ENCODE measurements around the gene KCP. TPM values are rescaled to one million over a fixed set of nuclear protein-coding genes. Genes with fewer than 3 reads are reported as not detected.

Gene KCP
- total RNA-seq, 2 experiments from 2014 or later = 1.4 to 2.3 TPM

DNA sequence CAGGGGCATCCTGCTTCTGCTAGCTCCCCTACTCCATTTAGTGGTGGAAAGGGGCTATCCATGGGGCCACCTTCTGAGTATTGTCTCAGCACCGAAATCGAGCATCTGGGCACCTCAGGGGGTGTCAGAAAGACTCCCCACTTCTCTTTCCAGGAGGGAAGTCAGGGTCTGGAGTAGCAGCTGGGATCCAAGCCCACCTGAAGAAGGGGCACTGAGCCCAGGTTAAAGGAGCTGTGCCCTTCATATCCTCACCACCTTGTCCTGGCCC is 77.7 kb downstream of the KCP start:
- POLR2A ChIA-PET = interaction anchor here (0.6 to 1.2 kb wide), 2 partner anchors 174 to 249 kb away, joined by 3 to 8 read pairs; no protein-coding TSS in a partner anchor
- Histone ChIP-seq H2AFZ (ENCODE audit: low read length) (no peak overlapping the region), H3K9me2 (ENCODE audit: insufficient read depth, low read length) (no peaks in the 10 kb centered on the region), H3K4me2 (ENCODE audit: low read length) (no peak overlapping the region), H3K4me1 (ENCODE audit: insufficient read depth, low read length, poor library complexity, severe bottlenecking) (peaks cover 14% of the 10 kb centered on the region), H3K79me2 (ENCODE audit: insufficient read depth, low read depth, low read length) (no peaks in the 10 kb centered on the region), H4K20me1 (ENCODE audit: insufficient read depth, low read length) (no peaks in the 10 kb centered on the region), H3K4me3 (ENCODE audit: low read depth, low read length, poor library complexity, severe bottlenecking) (no peak overlapping the region), H3K36me3 (ENCODE audit: insufficient read depth, low read length) (no peaks in the 10 kb centered on the region), H3K9me3 (ENCODE audit: low read length) (no peaks in the 10 kb centered on the region), H3K27ac (ENCODE audit: low read depth, low read length, poor library complexity, severe bottlenecking) (no peak overlapping the region)
- no peak for DNase-seq (ENCODE audit: low spot score)
- no peak for TF ChIP-seq CTCF (conservative IDR thresholded peaks at IDR 0.05; ENCODE audit: low read length)
- TF ChIP-seq EZH2phosphoT487 (IDR thresholded peaks at IDR 0.05; ENCODE audit: borderline replicate concordance, low read depth, low read length) = no peak
- no TSS peak for BruUV-seq (replicated peaks)
- CTCF ChIA-PET (ENCODE audit: unreplicated experiment) = no interaction called here
- intact Hi-C loops (cut with micrococcal nuclease; ENCODE audit: unreplicated experiment) = no loop called here

DNA sequence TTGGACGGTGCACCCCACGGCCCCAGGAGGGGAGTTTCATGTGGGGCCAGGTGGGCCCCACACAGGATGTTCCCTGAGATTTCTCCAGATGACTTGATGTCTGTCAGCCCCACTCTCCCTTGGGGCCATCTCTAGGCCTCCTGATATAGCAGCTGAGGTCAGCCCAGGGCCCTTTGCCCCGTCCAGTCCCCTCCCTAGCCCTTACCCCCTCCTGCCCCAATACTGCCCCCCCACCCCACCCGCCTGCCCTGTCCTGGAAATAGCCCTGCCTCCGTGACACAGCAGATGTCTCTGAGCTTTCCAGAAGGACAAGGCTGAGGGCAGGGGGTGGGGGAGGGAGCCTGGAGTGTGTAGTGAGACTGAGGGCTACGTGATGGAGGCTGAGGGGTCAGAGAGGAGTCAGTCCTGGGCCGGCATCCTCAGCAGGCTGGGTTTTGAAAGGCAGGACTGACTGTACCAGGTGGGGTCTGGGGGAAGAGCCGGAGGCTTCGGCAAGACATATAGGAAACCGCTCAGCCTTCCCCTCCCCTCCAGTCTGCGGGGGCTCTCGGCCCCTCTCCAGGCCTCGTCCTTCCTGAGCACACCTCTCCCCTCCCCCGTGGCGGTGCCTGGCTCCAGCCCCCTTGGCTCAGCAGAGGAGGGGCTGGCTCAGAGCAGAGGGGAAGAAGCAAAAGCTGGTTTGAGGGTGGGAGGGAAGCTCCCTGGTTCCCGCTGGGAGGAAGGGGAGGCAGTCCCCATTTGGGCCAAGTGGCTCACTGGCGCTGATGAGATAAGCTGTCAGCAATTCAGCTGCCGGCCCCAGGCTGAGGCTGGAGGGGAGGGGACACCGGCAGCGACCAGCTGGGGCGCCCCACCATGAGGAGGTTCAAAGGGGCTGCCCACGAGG is 78.3 kb downstream of the KCP start:
- Histone ChIP-seq H3K79me2 (ENCODE audit: insufficient read depth, low read depth, low read length) (no peaks in the 10 kb centered on the region), H2AFZ (ENCODE audit: low read length) (no peak overlapping the region), H3K4me2 (ENCODE audit: low read length) (peak overlapping the region; percentile 33), H3K36me3 (ENCODE audit: insufficient read depth, low read length) (no peaks in the 10 kb centered on the region), H3K9me3 (ENCODE audit: low read length) (no peaks in the 10 kb centered on the region), H3K9me2 (ENCODE audit: insufficient read depth, low read length) (no peaks in the 10 kb centered on the region), H4K20me1 (ENCODE audit: insufficient read depth, low read length) (no peaks in the 10 kb centered on the region), H3K4me1 (ENCODE audit: insufficient read depth, low read length, poor library complexity, severe bottlenecking) (peaks cover 14% of the 10 kb centered on the region), H3K4me3 (ENCODE audit: low read depth, low read length, poor library complexity, severe bottlenecking) (no peak overlapping the region), H3K27ac (ENCODE audit: low read depth, low read length, poor library complexity, severe bottlenecking) (no peak overlapping the region)
- ChIA-PET POLR2A (interaction anchor here (0.5 to 1.2 kb wide), 3 partner anchors 40 to 310 kb away, joined by 3 to 4 read pairs (median 3); no protein-coding TSS in a partner anchor), CTCF (ENCODE audit: unreplicated experiment) (interaction anchor here (0.6 kb wide), 2 partner anchors 13 to 195 kb away, joined by 3 to 7 read pairs; no protein-coding TSS in a partner anchor)
- TF ChIP-seq CTCF (conservative IDR thresholded peaks at IDR 0.05; ENCODE audit: low read length) (no peak), EZH2phosphoT487 (IDR thresholded peaks at IDR 0.05; ENCODE audit: borderline replicate concordance, low read depth, low read length) (no peak)
- DNase-seq (ENCODE audit: low spot score) = peak; percentile 7
- BruUV-seq (replicated peaks) = no TSS peak
- intact Hi-C loops (cut with micrococcal nuclease; ENCODE audit: unreplicated experiment) = no loop called here
